Islet of Langerhans (tissue), 1 donor: ENCODE measurements around the gene SLC19A1.

Experiments
- FAIRE-seq: peaks from one replicate; lab custom pipeline; 2011; peaks lifted over from hg19 to GRCh38; lab: Jason Lieb, UNC

Gene SLC19A1

GRCh38 chr21:45491623-45492022, 50.6 kb downstream of the SLC19A1 start:
- no peak for FAIRE-seq

GRCh38 chr21:45491056-45491455, 51.2 kb downstream of the SLC19A1 start:
- FAIRE-seq: no peak

GRCh38 chr21:45490049-45490731, 52.0 kb downstream of the SLC19A1 start:
- FAIRE-seq: no peak

GRCh38 chr21:45489722-45489982, 52.6 kb downstream of the SLC19A1 start:
- no peak for FAIRE-seq

- FAIRE-seq: no peak
These were observed 53.1 kb downstream of the SLC19A1 start for GRCh38 chr21:45488931-45489721.

- FAIRE-seq: no peak
These were observed 54.2 kb downstream of the SLC19A1 start for GRCh38 chr21:45487891-45488600.

- FAIRE-seq: no peak
These were observed 55.0 kb downstream of the SLC19A1 start for GRCh38 chr21:45487161-45487806.

- no peak for FAIRE-seq
These were observed 55.6 kb downstream of the SLC19A1 start for GRCh38 chr21:45486443-45487160.

- no peak for FAIRE-seq
These were observed 56.4 kb downstream of the SLC19A1 start for GRCh38 chr21:45485686-45486442.

- FAIRE-seq: no peak
These were observed 57.9 kb downstream of the SLC19A1 start for GRCh38 chr21:45484318-45484717.

- no peak for FAIRE-seq
These were observed 59.1 kb downstream of the SLC19A1 start for GRCh38 chr21:45482899-45483821.

GRCh38 chr21:45481977-45482898, 60.0 kb downstream of the SLC19A1 start:
- FAIRE-seq: no peak

- no peak for FAIRE-seq
These were observed 60.7 kb downstream of the SLC19A1 start for GRCh38 chr21:45481566-45481965.

- no peak for FAIRE-seq
These were observed 61.3 kb downstream of the SLC19A1 start for GRCh38 chr21:45480701-45481500.

- no peak for FAIRE-seq
These were observed 62.3 kb downstream of the SLC19A1 start for GRCh38 chr21:45479691-45480675.

- no peak for FAIRE-seq
These were observed 63.2 kb downstream of the SLC19A1 start for GRCh38 chr21:45478816-45479669.
